Measurements from ENCODE around the gene KCNQ4. TPM values are rescaled to one million over a fixed set of nuclear protein-coding genes. Genes with fewer than 3 reads are reported as not detected.

Gene KCNQ4
- total and polyA plus RNA-seq, 2 of the 13 experiments (the other 11 are each of a cell fraction or from before 2014, with no cell fraction given), result 0.02 to 0.09 TPM

- TF ChIP-seq REL (CRISPR knock-in tag; conservative IDR thresholded peaks at IDR 0.05) (no peak), FOXK2 (IDR thresholded peaks at IDR 0.05) (no peak), PAXIP1 (CRISPR knock-in tag; conservative IDR thresholded peaks at IDR 0.05) (peak; percentile 98), ZNF496 (CRISPR knock-in tag; IDR thresholded peaks at IDR 0.05; ENCODE audit: insufficient replicate concordance) (no peak), SMAD3 (CRISPR knock-in tag; IDR thresholded peaks at IDR 0.05) (no peak), GZF1 (CRISPR knock-in tag; IDR thresholded peaks at IDR 0.05) (no peak), ZNF460 (CRISPR knock-in tag; IDR thresholded peaks at IDR 0.05; ENCODE audit: borderline replicate concordance) (no peak), MYPOP (CRISPR knock-in tag; IDR thresholded peaks at IDR 0.05) (no peak), GATA4 (IDR thresholded peaks at IDR 0.05; ENCODE audit: borderline replicate concordance, low read depth) (no peak), KDM1A (CRISPR knock-in tag; IDR thresholded peaks at IDR 0.05) (peak; percentile 35; the same call in 1 of the 2 replicates), TERF1 (CRISPR knock-in tag; IDR thresholded peaks at IDR 0.05) (no peak), ZNF468 (CRISPR knock-in tag; IDR thresholded peaks at IDR 0.05) (no peak), MTF2 (CRISPR knock-in tag; IDR thresholded peaks at IDR 0.05; ENCODE audit: borderline replicate concordance) (no peak), ASH2L (IDR thresholded peaks at IDR 0.05; ENCODE audit: insufficient read length, low read depth, low read length) (peak; percentile 88), ZBTB38 (CRISPR knock-in tag; IDR thresholded peaks at IDR 0.05) (no peak), ZNF816 (CRISPR knock-in tag; IDR thresholded peaks at IDR 0.05; ENCODE audit: borderline replicate concordance) (no peak), CREBL2 (CRISPR knock-in tag; IDR thresholded peaks at IDR 0.05; ENCODE audit: borderline replicate concordance) (no peak)
Observed at GRCh38 chr1:40758578-40759343, 24.8 kb upstream of the KCNQ4 start (continued).

All from HepG2 (cell line).